GM23338 (cell line): ENCODE data around the gene MUTYH. TPM values are rescaled to one million over a fixed set of nuclear protein-coding genes. Genes with fewer than 3 reads are reported as not detected.

ENCODE experiments used
- ATAC-seq: fragments of 200-7000 bp; cut with Tn5 transposase; 3 replicates; pipeline ENCODE4 v1.9.1; 2020
- DNase-seq: peaks from one replicate; pipeline ENCODE4 v3.0.0-alpha.2; 2015; ENCODE audit warnings: low spot score
- H2AFZ ChIP-seq: fragments of 200-600 bp; sonication (generic); 2 replicates; pipeline ENCODE4 v1.8.0; 2016; ENCODE audit warnings: antibody characterized with exemption, mild to moderate bottlenecking, moderate library complexity
- H3F3A ChIP-seq: fragments of 200-600 bp; sonication (generic); replicated peaks from 2 replicates; pipeline ENCODE4 v1.8.0; 2017; ENCODE audit warnings: antibody characterized with exemption, mixed run types, low read depth
- H3K27ac ChIP-seq: fragments of 200-600 bp; sonication (generic); 2 replicates; pipeline ENCODE4 v1.6.1; 2016; ENCODE audit warnings: low read depth
- H3K27me3 ChIP-seq: fragments of 200-600 bp; sonication (generic); 2 replicates; pipeline ENCODE4 v1.8.0; 2016; ENCODE audit warnings: mild to moderate bottlenecking, mixed run types, moderate library complexity; ENCODE audit not compliant: insufficient read depth
- H3K36me3 ChIP-seq: fragments of 200-600 bp; sonication (generic); 2 replicates; pipeline ENCODE4 v1.8.0; 2016; ENCODE audit warnings: mild to moderate bottlenecking; ENCODE audit not compliant: insufficient read depth
- H3K4me1 ChIP-seq: fragments of 200-600 bp; sonication (generic); 2 replicates; pipeline ENCODE4 v1.8.0; 2016; ENCODE audit warnings: mild to moderate bottlenecking, moderate library complexity; ENCODE audit not compliant: insufficient read depth
- H3K4me2 ChIP-seq: fragments of 200-600 bp; sonication (generic); 2 replicates; pipeline ENCODE4 v1.7.1; 2017; ENCODE audit warnings: mixed run types
- H3K4me3 ChIP-seq: fragments of 200-600 bp; sonication (generic); 2 replicates; pipeline ENCODE4 v1.6.1; 2016; ENCODE audit warnings: mixed run types
- H3K79me2 ChIP-seq: fragments of 200-600 bp; sonication (generic); replicated peaks from 2 replicates; pipeline ENCODE4 v1.8.0; 2017; ENCODE audit warnings: mild to moderate bottlenecking; ENCODE audit not compliant: insufficient read depth
- H3K9me2 ChIP-seq: fragments of 200-600 bp; sonication (generic); 2 replicates; pipeline ENCODE4 v1.8.0; 2017; ENCODE audit not compliant: insufficient read depth
- H4K20me1 ChIP-seq: fragments of 200-600 bp; sonication (generic); replicated peaks from 2 replicates; pipeline ENCODE4 v1.8.0; 2017; ENCODE audit warnings: mild to moderate bottlenecking; ENCODE audit not compliant: insufficient read depth
- H3K27ac Mint-ChIP-seq: 2 replicates; pipeline ENCODE4 v1.8.0; 2020; ENCODE audit warnings: inconsistent platforms, mild to moderate bottlenecking, moderate library complexity, mixed read lengths
- H3K27me3 Mint-ChIP-seq: 3 replicates; pipeline ENCODE4 v1.8.0; 2022; ENCODE audit warnings: low read depth, mild to moderate bottlenecking, moderate library complexity, mixed read lengths, inconsistent platforms; ENCODE audit not compliant: insufficient read depth, poor library complexity
- H3K36me3 Mint-ChIP-seq: 3 replicates; pipeline ENCODE4 v1.8.0; 2021; ENCODE audit warnings: low read depth, mild to moderate bottlenecking, inconsistent platforms, moderate library complexity, mixed read lengths
- H3K4me1 Mint-ChIP-seq: 3 replicates; pipeline ENCODE4 v1.8.0; 2020; ENCODE audit warnings: mild to moderate bottlenecking, inconsistent platforms, mixed read lengths
- H3K4me3 Mint-ChIP-seq: 3 replicates; pipeline ENCODE4 v1.8.0; 2021; ENCODE audit warnings: moderate library complexity, mild to moderate bottlenecking, inconsistent platforms, mixed read lengths
- H3K9me3 Mint-ChIP-seq: 3 replicates; pipeline ENCODE4 v1.8.0; 2020; ENCODE audit warnings: moderate library complexity, mild to moderate bottlenecking, inconsistent platforms, mixed read lengths
- CTCF ChIP-seq, 2 experiments: fragments of 200-600 bp in 1 of 2; sonication (generic) in 1 of 2; conservative IDR thresholded peaks; 2 replicates each; pipeline versions ENCODE4 v1.5.1 to v1.6.1; 2016 to 2017; ENCODE audit warnings: antibody characterized with exemption in 2 of 2, low read depth in 2 of 2, mild to moderate bottlenecking in 2 of 2, moderate library complexity in 1 of 2
- ETS1 ChIP-seq: IDR thresholded peaks from 2 replicates; pipeline ENCODE4 v1.6.1; 2016; ENCODE audit warnings: antibody characterized with exemption
- EZH2 ChIP-seq: fragments of 200-600 bp; sonication (generic); IDR thresholded peaks from one replicate; pipeline ENCODE4 v1.8.0; 2017; ENCODE audit warnings: antibody characterized with exemption, mild to moderate bottlenecking, low read depth; ENCODE audit not compliant: unreplicated experiment
- EZH2phosphoT487 ChIP-seq: fragments of 200-600 bp; sonication (generic); IDR thresholded peaks from one replicate; pipeline ENCODE4 v1.8.1; 2018; ENCODE audit warnings: antibody characterized with exemption; ENCODE audit not compliant: unreplicated experiment
- JUNB ChIP-seq: IDR thresholded peaks from one replicate; pipeline ENCODE4 v1.6.1; 2016; ENCODE audit warnings: antibody characterized with exemption; ENCODE audit not compliant: unreplicated experiment
- NANOG ChIP-seq: IDR thresholded peaks from 2 replicates; pipeline ENCODE4 v1.6.1; 2016; ENCODE audit warnings: antibody characterized with exemption, borderline replicate concordance
- REST ChIP-seq: IDR thresholded peaks from one replicate; pipeline ENCODE4 v1.6.1; 2018; ENCODE audit warnings: antibody characterized with exemption; ENCODE audit not compliant: unreplicated experiment
- ZNF331 ChIP-seq: fragments of 250-450 bp; sonication (Bioruptor Pico); IDR thresholded peaks from 2 replicates; pipeline ENCODE4 v1.5.0; 2020; ENCODE audit warnings: low read depth, mild to moderate bottlenecking, moderate library complexity
- polyA plus RNA-seq: library from polyadenylated mRNA; unstranded; fragments of >200 nt; fragmentation: Nextera tagmentation; extraction: Ambion mirVana; gene quantifications from 2 replicates; pipeline ENCODE4 v1.2.1, GENCODE V29; 2016
- total RNA-seq: library from RNA; depleted of rRNA; stranded (reverse); fragments of >200 nt; shearing (Covaris generic); gene quantifications from 2 replicates; pipeline ENCODE4 v1.2.3, GENCODE V29; 2014

The MUTYH gene
- total and polyA plus RNA-seq, 2 experiments from 2014 or later: 47.9 to 67.4 TPM

GRCh38 chr1:45378184-45378583, 37.9 kb upstream of the MUTYH start:
- Histone ChIP-seq H4K20me1 (no peaks in the 10 kb centered on the region), H3K4me1 (no peaks in the 10 kb centered on the region), H3K4me2 (no peak overlapping the region), H3K79me2 (no peaks in the 10 kb centered on the region), H3K27ac (no peak overlapping the region), H3K27me3 (no peaks in the 10 kb centered on the region), H3K4me3 (no peak overlapping the region), H2AFZ (no peak overlapping the region), H3K36me3 (no peaks in the 10 kb centered on the region), H3F3A (no peaks in the 10 kb centered on the region), H3K9me2 (no peaks in the 10 kb centered on the region)
- DNase-seq: no peak
- H3K4me1 Mint-ChIP-seq: no peaks in the 10 kb centered on the region
- H3K9me3 Mint-ChIP-seq: no peaks in the 10 kb centered on the region
- H3K27ac Mint-ChIP-seq: no peak overlapping the region
- ATAC-seq: no peak
- no peaks in the 10 kb centered on the region for H3K36me3 Mint-ChIP-seq
- H3K4me3 Mint-ChIP-seq: no peak overlapping the region
- TF ChIP-seq CTCF (conservative IDR thresholded peaks at IDR 0.05; ENCODE audit: low read depth in 2 of 2): no peak
- no peak for TF ChIP-seq EZH2
- TF ChIP-seq EZH2phosphoT487: no peak
- TF ChIP-seq JUNB: no peak
- TF ChIP-seq NANOG: no peak
- no peak for TF ChIP-seq REST
- TF ChIP-seq ETS1: no peak
- TF ChIP-seq ZNF331 (CRISPR knock-in tag): no peak
- no peaks in the 10 kb centered on the region for H3K27me3 Mint-ChIP-seq
